GM06990 (cell line): ENCODE measurements around the gene CLCN1.

ENCODE experiments used
- DNase-seq: peaks from one replicate; pipeline ENCODE4 v3.0.0-alpha.2; 2011; ENCODE audit not compliant: insufficient read length; ENCODE audit errors: extremely low read depth
- H3K27me3 ChIP-seq: replicated peaks from 2 replicates; pipeline ENCODE4 v1.6.0; 2011; ENCODE audit warnings: low read length; ENCODE audit not compliant: control insufficient read depth, insufficient read depth
- H3K36me3 ChIP-seq: 2 replicates; pipeline ENCODE4 v1.5.1; 2011; ENCODE audit warnings: low read length; ENCODE audit not compliant: control insufficient read depth, insufficient read depth
- H3K4me3 ChIP-seq: replicated peaks from 2 replicates; pipeline ENCODE4 v1.5.1; 2011; ENCODE audit warnings: low read depth, mild to moderate bottlenecking, control low read depth, low read length
- CTCF ChIP-seq: IDR thresholded peaks from 2 replicates; pipeline ENCODE4 v1.5.1; 2011; ENCODE audit warnings: low read length, control low read depth, mild to moderate bottlenecking, inconsistent platforms; ENCODE audit not compliant: insufficient read depth, poor library complexity, severe bottlenecking

CLCN1 gene

GRCh38 chr7:143401265-143401664 is 85.4 kb downstream of the CLCN1 start:
- no peaks in the 10 kb centered on the region; the same call in 1 of the 2 replicates for H3K27me3 ChIP-seq
- DNase-seq: no peak
- no peaks in the 10 kb centered on the region for H3K36me3 ChIP-seq
- H3K4me3 ChIP-seq: no peak overlapping the region
- no peak for TF ChIP-seq CTCF
